Measurements from ENCODE around the gene SYNJ2. TPM values are rescaled to one million over a fixed set of nuclear protein-coding genes. Genes with fewer than 3 reads are reported as not detected.

The SYNJ2 gene
- total and polyA plus RNA-seq, 4 experiments from 2014 or later = 14.5 to 17.4 (median 15.9) TPM

DNA sequence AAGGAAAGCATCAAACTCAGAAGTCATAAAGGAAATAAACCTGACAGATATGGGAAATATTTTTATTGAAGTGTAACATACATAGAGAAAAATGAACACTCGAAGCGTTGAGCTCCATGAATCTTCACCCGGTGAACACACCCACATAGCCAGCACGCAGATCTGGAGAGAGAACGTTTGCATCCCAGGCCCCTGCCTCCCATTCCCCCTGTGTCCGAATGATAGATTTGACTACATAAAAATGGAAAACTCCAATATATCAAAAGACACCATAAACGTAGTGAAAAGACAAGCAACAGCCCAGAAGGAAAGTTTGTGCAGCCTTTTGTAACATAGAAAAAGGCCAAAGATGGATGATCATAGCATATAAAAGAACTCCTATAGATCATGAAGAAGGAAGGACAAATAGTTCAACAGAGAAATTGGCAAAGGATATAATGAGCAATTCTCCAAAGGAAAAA is 17.1 kb downstream of the SYNJ2 start:
- Histone ChIP-seq H3K36me3 (ENCODE audit: insufficient read depth, low read length) (no peaks in the 10 kb centered on the region), H3K27me3 (ENCODE audit: insufficient read depth, low read length) (no peaks in the 10 kb centered on the region), H3K9me3 (ENCODE audit: control insufficient read depth in 1 of 2, low read length in 2 of 2) (no peaks in the 10 kb centered on the region), H3K27ac (ENCODE audit: low read depth, low read length) (no peak overlapping the region), H3K4me3 (ENCODE audit: low read length in 2 of 2) (no peak overlapping the region), H3K4me1 (ENCODE audit: insufficient read depth, low read length) (peaks cover 26% of the 10 kb centered on the region)
- intact Hi-C loops (cut with micrococcal nuclease) = no loop called here
- Mint-ChIP-seq H3K4me1 (peaks cover 37 to 74% (median 57%) of the 10 kb centered on the region in 4 donors), H3K27me3 (no peaks in the 10 kb centered on the region), H3K9me3 (peaks cover 0 to 3% (median 0%) of the 10 kb centered on the region in 8 donors), H3K36me3 (peaks cover 11 to 23% of the 10 kb centered on the region in 2 donors), H3K4me3 (no peak overlapping the region), H3K27ac (peak overlapping the region in 5 of 7 donors; percentile 5 to 40 (median 37))
- no peak for DNase-seq
- CTCF ChIA-PET (ENCODE audit: partially characterized antibody) = interaction anchor here (1.5 to 3.6 kb wide), 2 partner anchors 9 to 27 kb away, joined by 4 to 14 read pairs; no protein-coding TSS in a partner anchor
- POLR2A ChIA-PET (ENCODE audit: partially characterized antibody) = interaction anchor here (1.2 kb wide), 1 partner anchor 14 kb away, joined by 5 read pairs; no protein-coding TSS in a partner anchor

DNA sequence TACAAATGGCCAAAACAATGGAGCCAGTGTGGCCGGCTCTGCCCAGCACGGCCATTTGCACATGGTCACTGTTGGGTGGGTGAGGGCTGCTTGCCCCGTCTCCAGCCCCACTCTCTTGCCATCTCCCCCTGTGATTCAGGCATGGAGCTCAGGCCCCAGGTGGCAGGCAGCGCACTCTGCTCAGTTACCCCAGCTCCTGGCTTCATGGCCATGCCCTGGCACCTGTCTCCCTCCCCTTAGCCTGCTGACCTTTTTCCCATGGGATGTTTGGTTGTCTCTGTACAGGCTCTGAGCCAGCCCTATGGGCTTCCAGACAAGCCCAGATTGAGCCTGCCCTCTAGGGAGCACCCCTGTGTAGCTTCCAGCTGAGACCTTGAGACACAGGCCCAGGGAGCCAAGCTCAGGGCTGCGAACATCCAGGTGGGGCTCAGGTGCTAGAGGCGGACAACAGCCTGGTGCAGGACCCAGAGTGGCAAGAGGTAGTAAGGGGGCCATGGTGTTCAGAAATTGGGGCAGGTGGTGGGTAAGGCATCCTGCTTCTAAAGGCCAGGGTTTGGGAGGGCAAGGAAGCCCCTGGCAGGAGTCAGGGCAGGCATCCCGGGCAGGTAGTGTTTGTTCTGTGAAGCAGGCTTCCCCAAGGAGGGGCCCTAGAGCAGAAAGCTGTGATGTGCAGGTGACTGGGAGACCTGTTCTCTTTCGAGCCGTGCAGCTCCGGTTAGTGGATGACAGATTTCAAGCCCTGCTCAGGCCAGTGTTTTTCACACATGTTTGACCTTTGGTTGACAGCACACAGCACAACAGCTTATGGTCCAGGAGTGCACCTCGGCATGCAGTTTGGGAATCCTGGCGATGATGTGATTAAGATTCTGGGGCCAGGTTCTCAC is 17.7 kb downstream of the SYNJ2 start:
- no peak overlapping the region for H3K4me3 ChIP-seq (ENCODE audit: low read length in 2 of 2)
- intact Hi-C loops (cut with micrococcal nuclease) = no loop called here
- no peaks in the 10 kb centered on the region for H3K27me3 Mint-ChIP-seq
- H3K4me1 ChIP-seq (ENCODE audit: insufficient read depth, low read length) = peaks cover 29% of the 10 kb centered on the region
- peak overlapping the region in 4 of 7 donors; percentile 38 to 84 (median 55) for H3K27ac Mint-ChIP-seq
- no peak overlapping the region for H3K4me3 Mint-ChIP-seq
- no peak for DNase-seq
- peaks cover 11 to 23% of the 10 kb centered on the region in 2 donors for H3K36me3 Mint-ChIP-seq
- H3K36me3 ChIP-seq (ENCODE audit: insufficient read depth, low read length) = no peaks in the 10 kb centered on the region
- H3K9me3 ChIP-seq (ENCODE audit: control insufficient read depth in 1 of 2, low read length in 2 of 2) = no peaks in the 10 kb centered on the region
- ChIA-PET POLR2A (ENCODE audit: partially characterized antibody) (interaction anchor here (1.2 kb wide), 1 partner anchor 15 kb away, joined by 5 read pairs; no protein-coding TSS in a partner anchor), CTCF (ENCODE audit: partially characterized antibody) (interaction anchor here (1.5 to 3.6 kb wide), 2 partner anchors 9 to 27 kb away, joined by 4 to 14 read pairs; no protein-coding TSS in a partner anchor)
- H3K27me3 ChIP-seq (ENCODE audit: insufficient read depth, low read length) = no peaks in the 10 kb centered on the region
- H3K4me1 Mint-ChIP-seq = peaks cover 40 to 76% (median 58%) of the 10 kb centered on the region in 4 donors
- H3K9me3 Mint-ChIP-seq = peaks cover 0 to 3% (median 0%) of the 10 kb centered on the region in 8 donors
- no peak overlapping the region for H3K27ac ChIP-seq (ENCODE audit: low read depth, low read length)

DNA sequence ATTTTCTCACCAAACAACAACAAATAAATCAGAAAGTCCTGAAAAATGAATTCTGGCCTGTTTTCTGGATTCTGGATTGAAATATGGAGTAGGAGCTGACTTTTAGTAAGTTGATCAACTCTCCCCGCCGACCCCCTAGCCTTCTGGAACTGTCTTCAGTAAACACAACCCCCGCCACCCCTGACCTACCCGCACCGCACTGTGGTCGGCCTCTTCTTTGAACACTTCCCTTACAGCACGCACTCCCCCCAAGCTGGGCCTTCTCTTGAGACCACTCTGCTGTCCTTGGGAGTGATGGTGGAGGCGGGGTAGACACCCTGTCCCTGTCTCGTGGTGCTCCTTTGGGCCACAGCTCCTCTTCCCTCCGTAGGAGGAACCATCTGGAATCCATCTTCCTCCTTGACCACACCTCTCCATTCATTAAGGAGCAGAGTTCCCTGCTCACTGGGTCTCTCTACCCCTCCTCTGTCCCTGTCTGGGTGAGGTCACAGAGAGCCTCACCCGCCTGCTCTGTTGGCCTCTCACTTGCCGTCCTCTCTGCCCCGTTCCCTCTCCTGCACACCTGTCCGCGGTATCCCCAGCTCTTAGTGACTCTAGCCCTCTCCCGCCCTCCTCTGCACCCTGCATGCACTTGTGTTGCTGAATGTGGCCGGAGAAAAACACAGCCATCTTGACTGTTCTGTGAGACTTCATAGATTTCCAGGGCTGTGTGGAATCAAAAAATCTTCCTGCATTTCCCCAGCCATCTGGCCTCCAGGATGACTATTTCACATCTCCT is 19.1 kb downstream of the SYNJ2 start:
- Mint-ChIP-seq H3K27ac (peak overlapping the region; percentile 15 to 75 (median 46)), H3K27me3 (no peaks in the 10 kb centered on the region), H3K4me3 (no peak overlapping the region), H3K36me3 (peaks cover 11 to 23% of the 10 kb centered on the region in 2 donors), H3K4me1 (peaks cover 43 to 71% (median 59%) of the 10 kb centered on the region in 4 donors), H3K9me3 (peaks cover 0 to 3% (median 0%) of the 10 kb centered on the region in 8 donors)
- intact Hi-C loops (cut with micrococcal nuclease) = no loop called here
- ChIA-PET CTCF (ENCODE audit: partially characterized antibody) (interaction anchor here (1.5 to 3.6 kb wide), 2 partner anchors 7 to 25 kb away, joined by 4 to 14 read pairs; no protein-coding TSS in a partner anchor), POLR2A (ENCODE audit: partially characterized antibody) (interaction anchor here (1.2 kb wide), 2 partner anchors 9 to 18 kb away, joined by 3 read pairs; no protein-coding TSS in a partner anchor)
- peaks cover 25% of the 10 kb centered on the region for H3K4me1 ChIP-seq (ENCODE audit: insufficient read depth, low read length)
- H3K36me3 ChIP-seq (ENCODE audit: insufficient read depth, low read length) = no peaks in the 10 kb centered on the region
- DNase-seq = no peak
- H3K27me3 ChIP-seq (ENCODE audit: insufficient read depth, low read length) = no peaks in the 10 kb centered on the region
- H3K4me3 ChIP-seq (ENCODE audit: low read length in 2 of 2) = no peak overlapping the region
- H3K27ac ChIP-seq (ENCODE audit: low read depth, low read length) = no peak overlapping the region
- no peaks in the 10 kb centered on the region for H3K9me3 ChIP-seq (ENCODE audit: control insufficient read depth in 1 of 2, low read length in 2 of 2)

DNA sequence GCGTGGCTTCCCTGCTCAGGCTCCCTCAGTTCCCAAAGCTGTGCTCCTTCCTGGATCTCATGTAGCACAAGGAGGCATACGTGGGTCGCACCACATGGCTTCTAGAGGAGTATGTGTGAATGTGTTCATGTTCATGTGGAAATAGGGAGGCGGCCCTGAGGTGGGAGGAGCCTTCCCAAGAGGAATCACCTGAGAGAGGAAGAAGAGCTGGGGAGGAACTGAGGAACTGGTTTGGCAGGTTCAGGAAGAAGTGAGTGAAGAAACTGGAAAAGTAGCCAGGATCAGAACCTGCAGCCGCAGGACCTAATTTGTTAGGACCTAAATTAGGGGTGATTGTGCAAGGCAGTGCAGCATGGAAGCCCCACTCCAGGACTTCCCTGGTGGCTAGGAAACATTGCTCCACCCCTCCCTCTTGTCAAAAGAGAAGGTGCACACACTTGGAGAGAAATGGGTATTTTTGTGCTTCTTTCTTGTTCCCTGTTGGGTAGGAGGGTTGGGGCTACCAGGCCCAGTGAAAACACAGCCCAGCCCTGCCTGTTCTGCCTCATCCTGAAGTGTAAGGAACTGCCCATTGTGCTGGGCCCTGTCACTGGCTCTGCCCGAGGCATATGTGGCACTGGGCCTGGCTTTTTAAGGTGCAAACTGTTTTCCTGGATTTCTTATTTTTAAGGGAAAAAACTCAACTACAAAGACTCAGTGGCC is 20.7 kb downstream of the SYNJ2 start:
- intact Hi-C loops (cut with micrococcal nuclease) = no loop called here
- Histone ChIP-seq H3K36me3 (ENCODE audit: insufficient read depth, low read length) (no peaks in the 10 kb centered on the region), H3K27ac (ENCODE audit: low read depth, low read length) (no peak overlapping the region), H3K4me3 (ENCODE audit: low read length in 2 of 2) (no peak overlapping the region), H3K27me3 (ENCODE audit: insufficient read depth, low read length) (no peaks in the 10 kb centered on the region), H3K9me3 (ENCODE audit: control insufficient read depth in 1 of 2, low read length in 2 of 2) (no peaks in the 10 kb centered on the region), H3K4me1 (ENCODE audit: insufficient read depth, low read length) (peaks cover 27% of the 10 kb centered on the region)
- ChIA-PET CTCF (ENCODE audit: partially characterized antibody) (interaction anchor here (1.1 to 1.2 kb wide), 2 partner anchors 23 to 25 kb away, joined by 3 to 5 read pairs; no protein-coding TSS in a partner anchor), POLR2A (ENCODE audit: partially characterized antibody) (interaction anchor here (1.2 kb wide), 2 partner anchors 10 to 20 kb away, joined by 3 read pairs; no protein-coding TSS in a partner anchor)
- no peak for DNase-seq
- H3K4me1 Mint-ChIP-seq = peaks cover 42 to 73% (median 59%) of the 10 kb centered on the region in 4 donors
- H3K27me3 Mint-ChIP-seq = no peaks in the 10 kb centered on the region
- H3K9me3 Mint-ChIP-seq = peaks cover 0 to 5% (median 0%) of the 10 kb centered on the region in 8 donors
- peaks cover 11 to 17% of the 10 kb centered on the region in 2 donors for H3K36me3 Mint-ChIP-seq
- peak overlapping the region; percentile 23 to 98 (median 89) for H3K27ac Mint-ChIP-seq
- H3K4me3 Mint-ChIP-seq = peak overlapping the region in 2 of 8 donors; percentile 3 to 76

DNA sequence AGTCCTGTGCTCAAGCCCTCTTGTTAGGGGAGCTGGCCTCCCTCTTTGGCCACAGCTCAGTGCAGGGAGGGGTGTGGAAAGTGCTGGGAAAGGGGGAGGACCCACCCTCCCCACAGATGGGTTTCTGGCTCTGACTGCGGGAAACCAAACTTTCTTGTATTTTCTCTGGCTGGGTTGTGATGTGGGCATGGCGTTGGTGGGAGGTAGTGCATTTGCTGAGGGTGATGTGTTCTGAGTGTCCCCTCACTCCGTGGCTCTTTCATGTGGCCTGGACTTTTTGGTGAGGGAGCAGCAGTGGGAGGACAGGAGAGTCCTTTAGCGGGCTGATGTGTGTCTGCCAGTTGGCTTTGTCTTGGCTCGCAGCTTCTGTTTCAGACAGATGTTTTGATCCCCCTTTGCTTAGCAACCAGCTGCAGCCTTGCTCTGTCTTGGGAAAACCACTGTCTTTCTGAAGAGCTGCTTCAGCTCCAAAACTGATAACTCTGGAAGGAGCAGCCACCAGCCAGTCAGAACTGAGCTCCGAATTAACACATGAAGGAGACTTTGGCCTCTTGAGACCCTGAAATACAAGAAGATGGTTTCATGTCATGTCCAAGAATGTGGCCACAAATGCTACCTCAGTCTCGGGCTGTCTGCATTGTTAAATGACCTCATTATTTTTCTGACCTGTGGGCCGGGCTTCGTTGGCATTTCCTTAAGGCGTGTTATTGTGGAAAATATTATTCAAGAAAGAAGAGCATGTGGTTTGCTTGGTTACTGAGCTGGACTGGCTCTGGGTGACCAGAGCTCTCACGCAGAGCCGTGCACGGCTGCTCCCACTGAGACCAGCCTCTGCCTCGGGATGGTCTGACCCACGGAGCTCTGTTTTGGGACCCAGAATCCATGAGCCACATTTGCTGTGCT is 21.5 kb downstream of the SYNJ2 start:
- Histone ChIP-seq H3K4me1 (ENCODE audit: insufficient read depth, low read length) (peaks cover 35% of the 10 kb centered on the region), H3K36me3 (ENCODE audit: insufficient read depth, low read length) (no peaks in the 10 kb centered on the region), H3K4me3 (ENCODE audit: low read length in 2 of 2) (no peak overlapping the region), H3K9me3 (ENCODE audit: control insufficient read depth in 1 of 2, low read length in 2 of 2) (no peaks in the 10 kb centered on the region), H3K27ac (ENCODE audit: low read depth, low read length) (no peak overlapping the region), H3K27me3 (ENCODE audit: insufficient read depth, low read length) (no peaks in the 10 kb centered on the region)
- peak overlapping the region in 5 of 8 donors; percentile 3 to 76 (median 55) for H3K4me3 Mint-ChIP-seq
- ChIA-PET POLR2A (ENCODE audit: partially characterized antibody) (no interaction called here), CTCF (ENCODE audit: partially characterized antibody) (interaction anchor here (1.1 to 1.5 kb wide), 5 partner anchors 12 to 24 kb away, joined by 3 to 5 read pairs (median 4); no protein-coding TSS in a partner anchor)
- H3K27me3 Mint-ChIP-seq = no peaks in the 10 kb centered on the region
- peaks cover 10 to 20% of the 10 kb centered on the region in 2 donors for H3K36me3 Mint-ChIP-seq
- H3K27ac Mint-ChIP-seq = peak overlapping the region; percentile 23 to 98 (median 89)
- DNase-seq = no peak
- peaks cover 0 to 5% (median 0%) of the 10 kb centered on the region in 8 donors for H3K9me3 Mint-ChIP-seq
- H3K4me1 Mint-ChIP-seq = peaks cover 46 to 81% (median 62%) of the 10 kb centered on the region in 4 donors
- intact Hi-C loops (cut with micrococcal nuclease) = no loop called here
